RPMI7951 (cell line): ENCODE results near the gene AKR1C1. TPM values are rescaled to one million over a fixed set of nuclear protein-coding genes. Genes with fewer than 3 reads are reported as not detected.
"Not testable (repeated sequence)": the region's sequence is repeated elsewhere in the genome, so short reads cannot be mapped to it uniquely, and the experiment has no call there.

Experiments
- DNase-seq: peaks from one replicate; pipeline ENCODE4 v3.0.0-alpha.2; 2012; ENCODE audit warnings: low read depth
- total RNA-seq: library from RNA; depleted of rRNA; stranded (reverse); fragments of >200 nt; shearing (Covaris generic); gene quantifications from 2 replicates; pipeline ENCODE4 v1.2.3, GENCODE V29; 2014

The AKR1C1 gene
- total RNA-seq, 1 experiment from 2014 or later = 14.2 TPM

DNA sequence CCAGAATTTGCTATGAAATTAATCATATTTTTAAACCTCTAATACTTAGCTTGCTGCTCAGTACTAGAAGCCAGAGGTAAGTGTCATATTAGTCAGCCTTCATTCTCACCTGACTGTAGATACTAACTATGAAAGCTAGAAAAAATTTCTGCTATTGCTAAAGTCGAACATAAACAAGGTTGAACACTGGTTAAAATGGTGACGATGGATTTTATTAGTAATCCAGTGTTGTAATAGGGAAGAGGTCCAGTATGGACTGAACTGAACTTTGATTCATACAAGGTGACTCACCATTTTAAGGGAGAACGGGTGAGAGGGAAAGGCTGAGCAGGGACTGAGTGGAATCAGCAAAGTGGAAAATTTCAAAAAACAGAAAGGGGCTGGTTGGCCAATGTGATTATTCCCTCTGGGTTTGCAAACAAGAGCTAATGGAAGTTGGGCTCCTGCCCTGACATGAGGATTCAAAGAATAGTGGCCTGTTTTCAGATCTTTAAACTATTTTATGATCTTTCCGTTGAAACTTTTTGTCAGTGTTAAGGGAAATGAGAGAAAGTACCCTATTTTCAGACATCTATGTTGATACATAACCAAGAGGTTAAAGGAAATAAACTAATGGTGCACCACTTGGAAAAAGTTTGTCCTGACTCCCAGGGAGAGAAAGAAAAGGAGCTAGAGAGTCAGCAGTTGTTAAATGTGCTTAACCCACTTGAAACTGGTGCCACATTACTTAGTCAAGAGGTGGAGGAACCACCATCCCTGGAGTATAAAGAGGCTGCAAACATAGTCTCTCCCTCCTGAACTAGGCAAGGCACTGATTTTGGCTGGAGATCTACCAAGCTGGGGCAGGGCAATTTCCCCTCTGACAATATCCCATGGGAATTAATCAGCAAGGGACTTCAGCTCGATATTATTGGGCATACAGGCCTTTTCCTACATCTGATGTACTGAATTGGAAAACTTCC is 15.3 kb upstream of the AKR1C1 start:
- DNase-seq = peak; percentile 93

DNA sequence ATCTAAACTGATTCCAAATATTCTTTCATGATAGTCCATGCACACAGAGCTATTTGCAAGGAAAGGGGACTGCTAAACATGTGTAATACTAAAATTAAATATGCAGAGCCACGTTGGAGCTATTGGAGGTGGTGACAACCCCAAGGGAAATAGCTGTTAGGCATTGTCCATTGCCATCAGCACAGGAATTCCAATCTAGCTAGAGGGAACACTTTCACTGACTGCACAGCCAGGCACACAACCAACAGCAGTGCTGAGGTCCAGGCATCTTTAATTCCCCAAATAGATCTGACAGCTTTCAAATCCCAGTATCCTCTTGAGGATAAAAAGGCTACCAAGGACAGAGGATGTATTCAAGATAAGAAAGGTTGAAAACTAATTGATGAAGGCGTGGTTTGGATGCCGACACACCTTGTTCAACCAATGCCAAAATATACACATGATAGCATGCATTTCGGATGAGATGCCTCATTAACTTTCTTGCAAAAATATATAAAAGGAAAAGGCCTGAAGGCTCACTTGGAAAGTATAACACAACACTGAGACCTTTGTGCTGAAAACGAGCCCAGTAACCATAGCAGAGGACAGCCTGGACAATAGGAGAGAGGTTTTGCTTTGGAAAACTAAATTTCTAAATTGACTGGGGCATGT is 11.6 kb upstream of the AKR1C1 start:
- not testable (repeated sequence) for DNase-seq

DNA sequence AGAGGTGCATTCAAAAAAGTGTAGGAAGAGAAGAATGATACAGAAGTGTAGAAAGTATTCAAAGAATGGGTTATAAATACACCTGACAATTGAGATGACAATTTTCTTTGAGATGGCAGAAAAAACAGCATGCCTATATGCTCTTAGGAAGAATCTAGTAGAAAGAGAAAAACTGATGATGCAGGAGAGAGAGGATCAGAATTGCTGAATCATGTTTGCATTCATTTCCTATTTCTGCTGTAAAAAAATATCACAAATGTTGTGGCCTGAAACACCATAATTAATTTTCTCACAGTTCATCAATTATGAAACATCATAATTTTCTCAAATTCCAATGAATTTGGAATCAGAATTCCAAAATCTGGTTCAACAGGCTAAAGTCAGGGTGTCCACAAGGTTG is 9.8 kb upstream of the AKR1C1 start:
- DNase-seq = no peak

DNA sequence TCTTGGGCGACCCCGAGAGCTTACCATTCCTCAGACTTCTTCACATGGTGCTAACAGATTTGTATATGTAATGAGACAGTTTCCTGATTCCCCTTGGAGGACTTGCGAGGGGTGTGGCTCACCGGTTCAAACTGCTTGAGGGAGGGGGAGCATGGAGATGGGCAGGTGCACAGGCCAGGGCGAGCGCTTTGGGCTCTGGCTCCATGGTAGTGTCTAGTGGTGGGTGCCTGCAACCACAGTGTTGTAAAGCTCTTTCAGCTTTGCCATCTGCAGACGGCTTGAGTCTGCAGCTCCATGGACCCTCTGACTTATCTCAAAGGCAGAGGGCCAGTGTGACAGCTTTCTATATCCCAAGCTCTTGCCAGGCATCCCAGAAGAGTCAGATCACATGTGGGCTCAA is 7.1 kb upstream of the AKR1C1 start:
- not testable (repeated sequence) for DNase-seq

DNA sequence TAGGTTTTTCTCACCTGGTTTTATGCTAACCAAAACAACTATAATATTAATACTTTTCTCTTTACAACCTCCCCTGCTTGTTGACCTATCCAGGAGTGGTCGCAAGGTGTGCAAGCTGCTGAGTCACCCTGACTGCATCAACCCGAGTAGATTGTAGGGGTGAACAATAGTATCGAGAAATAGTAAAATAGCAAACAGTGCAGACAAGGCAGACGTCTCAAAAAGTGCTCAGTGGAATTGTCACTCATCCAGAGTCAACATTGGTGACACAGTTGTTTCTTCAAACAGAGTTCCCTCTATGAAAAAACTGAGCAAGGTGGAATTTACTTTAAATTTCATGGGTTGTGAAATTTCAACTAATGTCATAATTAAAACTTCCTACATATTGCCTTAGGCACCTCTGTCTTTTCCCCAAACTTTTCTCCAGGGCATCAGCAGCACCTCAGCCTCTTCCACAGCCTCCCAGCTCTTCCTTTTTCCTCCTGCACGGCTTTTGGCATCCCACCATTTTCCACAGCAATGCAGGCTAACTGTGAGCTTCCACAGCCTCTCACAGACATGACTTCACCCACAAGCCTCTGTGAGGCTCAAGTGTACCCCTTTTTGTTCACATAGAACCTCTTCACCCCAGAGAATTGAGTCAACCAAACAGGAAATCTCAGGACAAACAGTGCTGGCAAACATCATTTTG is 6.1 kb upstream of the AKR1C1 start:
- not testable (repeated sequence) for DNase-seq

DNA sequence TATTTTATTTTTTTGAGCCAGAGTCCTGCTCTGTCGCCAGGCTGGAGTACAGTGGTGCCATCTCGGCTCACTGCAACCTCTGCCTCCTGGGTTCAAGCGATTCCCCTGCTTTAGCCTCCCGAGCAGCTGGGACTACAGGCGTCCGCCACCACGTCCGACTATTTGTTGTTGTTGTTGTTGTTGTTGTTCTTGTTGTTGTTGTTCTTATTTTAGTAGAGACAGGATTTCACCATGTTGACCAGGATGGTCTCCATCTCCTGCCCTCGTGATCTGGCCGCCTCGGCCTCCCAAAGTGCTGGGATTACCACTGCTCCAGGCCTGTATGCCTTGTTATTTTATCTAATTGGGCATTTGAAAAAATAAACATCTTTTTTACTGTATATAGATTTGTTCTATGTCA is 1.7 kb upstream of the AKR1C1 start:
- DNase-seq = not testable (repeated sequence)

DNA sequence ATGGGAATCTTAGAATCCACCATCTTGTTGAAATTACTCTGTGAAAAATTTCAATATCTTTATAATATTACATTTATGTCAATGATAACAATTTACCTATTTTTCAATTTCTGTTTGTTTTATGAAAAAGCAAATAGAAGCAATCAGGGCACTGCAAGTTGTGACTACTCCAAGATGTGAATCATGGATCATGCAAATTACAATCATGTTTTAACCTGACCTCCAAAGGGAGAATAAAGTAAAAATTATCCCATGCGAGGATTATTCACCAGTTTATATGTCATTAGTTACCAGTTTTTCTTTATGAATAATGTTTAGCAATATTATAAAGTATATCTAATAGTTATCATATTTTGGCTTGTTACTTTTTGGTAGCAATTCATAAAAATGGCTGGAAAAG is 907 bp upstream of the AKR1C1 start:
- DNase-seq = not testable (repeated sequence)

DNA sequence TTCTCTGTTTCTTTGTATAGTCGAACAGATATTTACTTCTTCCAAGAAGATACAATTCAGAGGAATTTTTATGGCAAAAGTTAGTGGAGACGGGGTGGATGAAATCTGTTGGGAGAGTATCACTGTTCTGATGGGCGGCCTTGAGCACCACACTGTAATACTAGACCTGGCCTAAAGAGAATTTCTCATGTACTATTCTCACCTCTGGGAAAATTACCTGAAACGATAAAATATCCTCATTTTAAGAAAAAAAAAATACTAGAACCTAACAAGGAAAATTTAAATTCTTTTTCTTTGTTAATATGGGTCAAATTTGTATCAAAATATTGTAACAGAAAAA is 570 bp downstream of the AKR1C1 start:
- not testable (repeated sequence) for DNase-seq

DNA sequence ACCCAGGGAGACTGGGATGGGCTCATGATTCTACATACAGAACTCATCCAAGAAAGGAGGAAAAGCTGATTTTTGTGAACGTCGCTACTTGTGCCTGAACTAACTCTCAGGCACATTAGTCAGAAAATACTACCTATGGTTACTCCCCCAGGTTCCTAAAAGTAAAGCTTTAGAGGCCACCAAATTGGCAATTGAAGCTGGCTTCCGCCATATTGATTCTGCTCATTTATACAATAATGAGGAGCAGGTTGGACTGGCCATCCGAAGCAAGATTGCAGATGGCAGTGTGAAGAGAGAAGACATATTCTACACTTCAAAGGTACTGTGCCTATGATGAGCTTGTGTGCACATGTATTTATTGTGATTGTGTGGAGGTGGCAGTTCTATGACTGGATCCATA is 2.5 kb downstream of the AKR1C1 start:
- not testable (repeated sequence) for DNase-seq

DNA sequence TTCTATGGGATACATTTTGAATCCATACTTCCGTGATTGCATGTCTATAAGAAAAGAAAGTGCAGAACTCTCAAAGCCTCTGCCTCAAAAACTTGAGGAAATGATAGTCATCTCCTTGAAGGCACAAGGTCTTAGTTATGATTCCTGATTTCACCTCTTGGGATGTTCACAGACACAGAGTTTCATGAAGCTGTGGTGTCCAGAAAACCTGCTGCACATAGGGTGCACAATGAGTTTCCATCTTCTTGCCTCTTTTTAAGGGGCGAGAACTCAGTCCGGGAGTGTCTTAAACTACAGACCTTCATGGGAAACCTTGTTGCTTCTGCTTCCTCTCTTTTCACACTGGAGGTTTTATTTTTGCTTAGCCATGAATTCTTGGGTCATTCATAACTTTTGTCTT is 4.0 kb downstream of the AKR1C1 start:
- DNase-seq = not testable (repeated sequence)

DNA sequence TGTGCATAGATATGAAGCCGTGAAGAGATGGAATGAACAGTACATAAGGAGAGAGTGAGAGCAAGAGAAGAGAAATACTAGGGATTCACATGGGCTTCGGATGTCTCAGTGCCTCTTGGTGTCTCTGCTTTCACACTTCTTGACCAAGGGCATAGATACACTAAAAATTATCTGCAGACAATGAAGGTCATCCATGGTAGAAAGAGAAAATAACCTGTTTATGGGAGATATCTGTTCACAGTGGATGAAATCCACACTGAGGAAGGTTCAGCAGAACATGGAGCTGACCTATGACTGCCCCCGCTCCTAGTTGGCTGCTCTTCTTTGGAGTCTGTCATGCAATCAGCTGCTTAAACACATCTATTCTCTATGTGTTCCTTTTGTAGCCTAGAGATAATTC is 6.1 kb downstream of the AKR1C1 start:
- DNase-seq = not testable (repeated sequence)

DNA sequence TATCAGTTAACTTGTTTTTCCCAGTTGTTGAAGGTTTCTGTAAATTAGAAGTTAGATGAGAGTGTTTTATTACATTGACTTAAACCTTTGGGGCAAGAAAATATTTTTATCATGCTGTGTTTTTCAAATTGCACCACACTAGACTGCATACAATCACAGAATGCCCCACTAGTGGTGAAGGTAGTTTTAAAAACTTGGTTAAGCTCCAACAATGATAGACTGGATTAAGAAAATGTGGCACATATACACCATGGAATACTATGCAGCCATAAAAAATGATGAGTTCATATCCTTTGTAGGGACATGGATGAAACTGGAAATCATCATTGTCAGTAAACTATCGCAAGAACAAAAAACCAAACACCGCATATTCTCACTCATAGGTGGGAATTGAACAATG is 7.1 kb downstream of the AKR1C1 start:
- DNase-seq = not testable (repeated sequence)

DNA sequence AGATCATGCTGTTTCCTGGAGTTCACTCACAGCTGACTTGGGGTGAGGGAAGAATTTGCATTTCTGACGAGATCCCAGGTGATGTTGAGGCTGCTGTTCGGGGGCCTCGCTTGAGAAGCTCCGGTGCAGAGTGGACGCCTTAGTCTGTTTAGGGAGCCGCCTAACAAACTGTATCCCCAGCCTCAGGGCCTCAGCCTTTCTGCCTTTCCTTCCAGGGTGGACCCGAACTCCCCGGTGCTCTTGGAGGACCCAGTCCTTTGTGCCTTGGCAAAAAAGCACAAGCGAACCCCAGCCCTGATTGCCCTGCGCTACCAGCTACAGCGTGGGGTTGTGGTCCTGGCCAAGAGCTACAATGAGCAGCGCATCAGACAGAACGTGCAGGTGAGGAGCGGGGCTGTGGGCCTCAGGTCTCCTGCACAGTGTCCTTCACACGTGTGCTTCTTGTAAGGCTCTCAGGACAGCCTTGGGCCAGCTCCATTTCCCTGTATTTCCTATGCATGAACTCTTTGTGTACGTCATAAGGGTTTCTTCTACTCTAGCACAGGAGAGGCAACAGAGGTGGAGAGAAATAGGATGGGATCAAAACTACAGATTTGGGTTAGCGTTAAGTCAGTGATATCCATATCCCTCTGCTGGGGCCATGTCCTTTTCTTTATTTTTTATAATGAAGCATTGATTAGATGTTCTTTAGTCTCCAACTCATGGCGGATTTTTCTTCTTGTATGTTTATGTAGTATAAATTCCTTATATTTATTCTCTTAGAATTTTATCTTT is 9.3 kb downstream of the AKR1C1 start:
- DNase-seq = not testable (repeated sequence)

DNA sequence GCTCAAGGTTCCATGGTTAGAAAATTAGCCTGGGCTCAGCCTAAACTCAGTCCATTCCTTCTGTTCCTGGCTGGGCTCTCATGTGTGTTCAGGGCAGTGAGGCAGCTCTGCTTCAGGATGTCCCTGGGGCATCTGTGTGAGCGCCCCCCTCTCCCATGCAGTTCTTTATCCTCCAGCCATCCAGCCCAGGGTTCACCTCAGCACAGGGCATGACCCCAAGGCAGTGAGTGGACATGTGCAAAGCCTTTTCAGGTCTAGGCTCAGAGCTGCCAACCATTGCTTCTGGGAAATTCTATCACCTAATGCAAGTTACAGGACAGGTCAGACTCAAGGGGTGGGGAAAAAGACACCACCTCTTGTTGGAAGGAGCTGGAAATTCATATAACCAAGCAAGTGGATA is 10.1 kb downstream of the AKR1C1 start:
- not testable (repeated sequence) for DNase-seq

DNA sequence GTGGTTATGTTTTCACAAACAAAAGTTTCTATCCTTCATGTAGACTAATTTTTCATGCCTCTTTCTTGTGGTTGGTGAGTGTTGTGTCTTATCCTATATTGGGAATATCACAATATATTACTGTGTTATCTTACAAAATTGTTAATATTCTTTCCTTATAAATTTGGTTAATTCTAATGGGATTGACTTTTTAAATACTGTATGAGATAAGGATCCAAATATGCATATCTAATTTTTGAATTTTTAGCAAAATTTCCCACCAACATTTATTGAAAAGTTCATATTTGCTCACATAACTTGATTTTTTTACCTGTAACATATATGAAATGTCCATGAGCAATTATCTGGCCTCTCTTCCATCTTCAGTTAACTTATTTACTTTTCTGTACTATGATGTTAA is 11.2 kb downstream of the AKR1C1 start:
- not testable (repeated sequence) for DNase-seq

DNA sequence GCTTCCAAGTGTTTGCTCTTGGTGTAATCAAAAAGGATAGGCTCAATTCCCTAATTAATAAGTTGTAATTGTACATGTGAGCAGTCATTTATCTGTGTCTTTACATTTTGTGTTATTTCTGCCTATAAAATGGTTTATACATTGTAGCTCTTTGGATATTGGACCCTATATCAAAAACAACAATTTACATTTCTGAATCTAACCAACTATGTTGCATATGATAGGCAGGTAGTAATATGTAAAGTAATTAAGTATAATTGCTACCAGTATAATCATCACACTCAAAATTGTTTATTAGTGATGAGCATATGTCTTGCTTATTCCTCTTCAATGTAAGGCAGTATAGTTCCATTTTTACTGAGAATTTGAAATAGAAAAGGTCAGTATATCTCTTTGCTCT is 13.8 kb downstream of the AKR1C1 start:
- DNase-seq = no peak

DNA sequence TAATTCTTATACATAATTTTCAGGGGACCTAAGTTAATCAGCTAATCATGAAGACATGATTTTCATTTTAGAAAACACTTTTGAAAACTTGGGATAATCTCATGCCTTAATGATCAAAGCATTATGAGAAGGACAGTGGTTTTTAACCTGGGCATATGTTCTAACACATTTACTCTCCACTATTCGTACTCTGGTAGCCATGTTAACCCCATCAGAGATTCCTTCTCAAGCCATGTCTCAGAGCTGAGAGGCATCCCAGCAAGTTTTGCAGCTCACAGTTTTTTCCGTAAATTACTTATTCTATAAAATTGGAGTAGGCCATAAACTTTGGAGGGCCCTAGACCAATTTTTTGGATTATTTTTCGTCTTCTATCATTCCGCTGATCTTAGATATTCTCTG is 15.7 kb downstream of the AKR1C1 start:
- DNase-seq = no peak

DNA sequence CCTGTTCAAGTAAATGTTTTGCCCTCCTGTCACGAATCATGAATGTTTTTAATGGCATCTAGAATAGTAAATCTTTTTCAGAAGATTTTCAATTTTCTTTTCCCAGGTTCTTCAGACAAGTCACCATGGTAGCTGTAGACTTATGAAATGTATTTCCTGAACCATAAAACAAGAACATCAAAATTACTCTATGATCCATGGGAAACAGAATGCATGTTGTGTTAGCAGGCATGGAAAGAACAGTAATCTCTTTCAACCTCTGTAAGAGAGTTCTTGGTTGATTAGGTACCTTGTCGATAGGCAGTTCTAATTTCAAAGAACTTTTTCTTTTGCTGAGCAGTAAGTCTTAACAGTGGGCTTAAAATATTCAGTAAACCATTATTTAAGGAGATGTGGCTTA is 17.6 kb downstream of the AKR1C1 start:
- no peak for DNase-seq

DNA sequence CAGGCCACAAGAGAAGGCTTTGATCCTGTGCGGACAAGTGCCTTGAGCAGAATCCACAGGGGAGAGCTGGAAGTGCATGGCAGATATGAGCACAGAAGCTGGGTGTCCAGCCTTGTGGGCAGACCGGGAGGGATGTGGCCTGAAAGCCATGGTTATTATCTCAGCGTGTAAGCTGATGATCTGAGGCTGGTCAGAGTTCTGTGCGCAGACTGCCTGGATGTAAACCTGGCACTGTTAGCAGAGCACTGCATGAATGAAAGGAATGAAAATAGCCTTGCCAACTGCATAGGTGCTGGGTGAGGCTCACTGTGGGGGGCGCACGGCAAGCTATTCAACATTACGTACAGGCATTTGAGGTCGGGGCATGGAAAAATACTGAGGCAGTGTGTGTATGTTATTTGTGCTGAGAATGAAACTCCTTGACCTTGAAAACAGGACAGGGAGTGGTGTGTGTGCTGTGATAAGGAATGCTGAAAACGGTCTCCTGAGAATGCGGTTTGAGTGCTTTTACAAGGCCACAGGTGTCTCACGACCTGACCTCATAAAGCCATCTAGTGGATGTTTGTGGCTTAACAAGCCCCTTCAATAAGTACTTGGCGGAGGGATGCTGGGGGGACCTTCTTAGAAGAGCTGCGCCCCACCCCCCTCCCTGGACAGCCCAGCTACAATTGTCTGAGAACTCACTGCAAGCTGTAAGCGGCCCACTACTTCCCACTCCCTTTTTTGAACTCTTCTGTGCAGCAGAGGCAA is 18.7 kb downstream of the AKR1C1 start:
- DNase-seq = peak; percentile 35

DNA sequence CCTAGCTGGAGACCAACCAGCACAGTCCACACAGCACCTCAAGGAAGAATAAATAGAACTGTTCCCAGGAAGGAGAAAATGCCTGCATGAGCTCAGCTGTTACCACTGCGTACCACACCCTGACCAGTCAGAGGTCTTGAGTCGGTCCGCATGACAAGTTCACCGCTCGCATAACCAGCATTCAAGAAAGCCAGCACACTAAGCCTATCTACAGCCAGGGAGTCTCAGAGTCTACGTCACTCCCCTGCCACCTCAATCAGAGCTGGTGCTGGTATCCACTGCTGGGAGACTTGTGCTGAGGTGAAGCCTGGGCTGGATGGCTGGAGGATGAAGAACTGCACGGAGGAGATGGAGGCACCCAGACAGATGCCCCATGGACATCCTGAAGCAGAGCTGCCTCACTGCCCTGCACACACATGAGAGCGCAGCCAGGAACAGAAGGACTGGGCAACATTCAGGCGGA is 19.6 kb downstream of the AKR1C1 start:
- no peak for DNase-seq
